Endothelial cell of umbilical vein (primary cell): Measurements from ENCODE around the gene INPP4B. TPM values are rescaled to one million over a fixed set of nuclear protein-coding genes. Genes with fewer than 3 reads are reported as not detected.
A peak's percentile ranks its signal among the peaks of the same experiment; 100 is the strongest.

Experiments
- BruUV-seq: library from RNA; stranded (reverse); fragments of 400-500 nt; replicated peaks from 2 replicates; lab custom pipeline; 2021; lab: Mats Ljungman, UMichigan
- CTCF ChIA-PET: fragments of 300-600, 350-600 bp; sonication (Branson Sonifier 250); formaldehyde crosslinking; loops from one replicate; lab custom pipeline; 2021; ENCODE audit warnings: antibody characterized with exemption, inconsistent platforms; lab: Charles Lee
- POLR2A ChIA-PET: fragments of 300-600, 350-600 bp; sonication (Branson Sonifier 250); formaldehyde crosslinking; loops from one replicate; lab custom pipeline; 2021; ENCODE audit warnings: antibody characterized with exemption, inconsistent platforms; lab: Charles Lee
- DNase-seq: peaks from one replicate; pipeline ENCODE4 v3.0.0-alpha.2; 2011; ENCODE audit warnings: low read depth, low spot score
- FAIRE-seq: peaks from 2 replicates; lab custom pipeline; 2011; peaks lifted over from hg19 to GRCh38; lab: Jason Lieb, UNC
- H2AFZ ChIP-seq: 2 replicates; pipeline ENCODE4 v1.6.0; 2012; ENCODE audit warnings: low read depth, low read length, control low read depth, inconsistent platforms
- H3K27ac ChIP-seq: 2 replicates; pipeline ENCODE4 v1.5.1; 2011; ENCODE audit warnings: low read depth, mild to moderate bottlenecking, control low read depth, low read length, moderate library complexity; ENCODE audit not compliant: insufficient read depth
- H3K27me3 ChIP-seq, 2 experiments: 2 replicates each; pipeline versions ENCODE4 v1.6.0 to v1.6.1; 2011; ENCODE audit warnings: low read length in 2 of 2, mixed read lengths in 1 of 2; ENCODE audit not compliant: control insufficient read depth in 2 of 2, insufficient read depth in 2 of 2
- H3K36me3 ChIP-seq, 2 experiments: 2 replicates in 1 of 2; 3 replicates in 1 of 2; pipeline ENCODE4 v1.5.1; 2011; ENCODE audit warnings: low read length in 2 of 2, mild to moderate bottlenecking in 1 of 2, moderate library complexity in 1 of 2; ENCODE audit not compliant: control insufficient read depth in 2 of 2, insufficient read depth in 2 of 2; ENCODE audit errors: extremely low read depth in 1 of 2
- H3K4me1 ChIP-seq: 3 replicates; pipeline ENCODE4 v1.5.1; 2011; ENCODE audit warnings: mild to moderate bottlenecking, low read length; ENCODE audit not compliant: control insufficient read depth, insufficient read depth; ENCODE audit errors: extremely low read depth
- H3K4me2 ChIP-seq: 2 replicates; pipeline ENCODE4 v1.6.1; 2011; ENCODE audit warnings: low read length, control low read depth, mixed read lengths; ENCODE audit not compliant: insufficient read depth
- H3K4me3 ChIP-seq, 3 experiments: fragments of 200-600 bp in 1 of 3; sonication (generic), shearing (Covaris generic) in 1 of 3; replicated peaks in 1 of 3; 2 replicates each; pipeline ENCODE4 v1.5.1; 2011 to 2016; ENCODE audit warnings: control low read depth in 3 of 3, low read length in 3 of 3, mild to moderate bottlenecking in 2 of 3, inconsistent platforms in 1 of 3, low read depth in 1 of 3, moderate library complexity in 1 of 3; ENCODE audit not compliant: insufficient read depth in 1 of 3
- H3K79me2 ChIP-seq: 2 replicates; pipeline ENCODE4 v1.6.0; 2012; ENCODE audit warnings: low read length, inconsistent platforms; ENCODE audit not compliant: control insufficient read depth, insufficient read depth
- H3K9ac ChIP-seq: replicated peaks from 2 replicates; pipeline ENCODE3; 2011; ENCODE audit warnings: low read length, control low read depth; ENCODE audit not compliant: insufficient read depth; ENCODE audit errors: extremely low read depth
- H3K9me1 ChIP-seq: replicated peaks from 3 replicates; pipeline ENCODE4 v1.6.0; 2011; ENCODE audit warnings: mild to moderate bottlenecking, low read length; ENCODE audit not compliant: control insufficient read depth, insufficient read depth; ENCODE audit errors: extremely low read depth
- H3K9me3 ChIP-seq: replicated peaks from 2 replicates; pipeline ENCODE4 v1.5.1; 2012; ENCODE audit warnings: low read length, inconsistent platforms; ENCODE audit not compliant: control insufficient read depth, insufficient read depth
- H4K20me1 ChIP-seq: replicated peaks from 2 replicates; pipeline ENCODE3; 2011; ENCODE audit warnings: mild to moderate bottlenecking, low read length; ENCODE audit not compliant: control insufficient read depth, insufficient read depth; ENCODE audit errors: extremely low read depth
- EZH2 ChIP-seq: IDR thresholded peaks from 2 replicates; pipeline ENCODE4 v1.6.1; 2012; ENCODE audit warnings: borderline replicate concordance, low read depth, mild to moderate bottlenecking, moderate library complexity, low read length, inconsistent platforms; ENCODE audit not compliant: severe bottlenecking
- FOS ChIP-seq: IDR thresholded peaks from 2 replicates; pipeline ENCODE4 v1.6.1; 2011; ENCODE audit warnings: mild to moderate bottlenecking, low read length, moderate library complexity, borderline replicate concordance; ENCODE audit not compliant: insufficient read depth
- GATA2 ChIP-seq: IDR thresholded peaks from 2 replicates; pipeline ENCODE4 v1.7.0; 2011; ENCODE audit warnings: low read depth, mild to moderate bottlenecking, moderate library complexity, mixed read lengths, low read length; ENCODE audit not compliant: insufficient read length, insufficient read depth
- JUN ChIP-seq: IDR thresholded peaks from 2 replicates; pipeline ENCODE4 v1.6.1; 2011; ENCODE audit warnings: borderline replicate concordance, low read depth; ENCODE audit not compliant: insufficient read length, insufficient read depth
- MAX ChIP-seq: IDR thresholded peaks from 2 replicates; pipeline ENCODE4 v1.6.1; 2011; ENCODE audit not compliant: insufficient read depth, insufficient read length
- MYC ChIP-seq: IDR thresholded peaks from one replicate; pipeline ENCODE4 v1.6.1; 2011; ENCODE audit warnings: mild to moderate bottlenecking, low read depth, low read length
- POLR2AphosphoS5 ChIP-seq: IDR thresholded peaks from 2 replicates; pipeline ENCODE4 v1.6.1; 2012; ENCODE audit warnings: low read depth, mild to moderate bottlenecking, control low read depth, low read length, moderate library complexity; ENCODE audit not compliant: insufficient read depth
- dilution Hi-C: fragments of 300-500 bp; cut with MboI; formaldehyde crosslinking; loops from one replicate; pipeline ENCODE4 v1.15.0; 2019; ENCODE audit warnings: low sequenced_read_pairs; ENCODE audit not compliant: extremely low pct_ligation_motif_present
- intact Hi-C: fragments of 100-400 bp; cut with micrococcal nuclease; formaldehyde crosslinking; loops from one replicate; pipeline ENCODE4 v1.10.0; 2022
- polyA plus RNA-seq, 4 experiments: library from polyadenylated mRNA; depleted of rRNA in 3 of 4; stranded (reverse) in 3 of 4; unstranded in 1 of 4; fragments of >200 nt; gene quantifications; 2 replicates each; pipeline versions ENCODE4 v1.2.1 to v1.2.3, GENCODE V29; 2011 to 2012; ENCODE audit warnings: missing spikeins in 1 of 4
- total RNA-seq: library from RNA; stranded (reverse); gene quantifications from 2 replicates; pipeline ENCODE4 v1.2.3, GENCODE V29; 2021

Gene INPP4B
- total and polyA plus RNA-seq, 2 donors (not counting 3 experiments of a cell fraction or from before 2014, with no cell fraction given), result 0.41 to 3.1 TPM

GRCh38 chr4:142463206-142463605 is 382.9 kb downstream of the INPP4B start:
- H3K27ac ChIP-seq, result no peak overlapping the region
- H3K9me3 ChIP-seq, result no peaks in the 10 kb centered on the region
- no peak overlapping the region for H3K4me2 ChIP-seq
- DNase-seq (no peak), FAIRE-seq (no peak)
- intact Hi-C loops (no loop called here), dilution Hi-C loops (no loop called here)
- no peaks in the 10 kb centered on the region for H3K9me1 ChIP-seq
- H3K79me2 ChIP-seq, result no peaks in the 10 kb centered on the region
- H3K36me3 ChIP-seq, result no peaks in the 10 kb centered on the region
- TF ChIP-seq GATA2, result no peak
- TF ChIP-seq MYC, result no peak
- no peak for TF ChIP-seq POLR2AphosphoS5
- no peak for TF ChIP-seq EZH2
- no peak for TF ChIP-seq MAX
- TF ChIP-seq JUN, result no peak
- ChIA-PET POLR2A (no interaction called here), CTCF (no interaction called here)
- no peak overlapping the region for H3K4me3 ChIP-seq
- no TSS peak for BruUV-seq
- H4K20me1 ChIP-seq, result no peaks in the 10 kb centered on the region
- no peak overlapping the region for H3K9ac ChIP-seq
- no peaks in the 10 kb centered on the region for H3K4me1 ChIP-seq
- no peaks in the 10 kb centered on the region for H3K27me3 ChIP-seq
- no peak overlapping the region for H2AFZ ChIP-seq

GRCh38 chr4:142452161-142452855 is 393.8 kb downstream of the INPP4B start:
- POLR2A ChIA-PET, result no interaction called here
- CTCF ChIA-PET, result no interaction called here
- peak; percentile 41 for TF ChIP-seq FOS
- no peak for TF ChIP-seq EZH2
- Histone ChIP-seq H3K9ac (no peak overlapping the region), H3K4me3 (no peak overlapping the region), H3K9me3 (no peaks in the 10 kb centered on the region), H3K4me2 (no peak overlapping the region), H3K36me3 (no peaks in the 10 kb centered on the region), H3K9me1 (no peaks in the 10 kb centered on the region), H3K27me3 (no peaks in the 10 kb centered on the region), H3K4me1 (no peaks in the 10 kb centered on the region), H4K20me1 (no peaks in the 10 kb centered on the region), H3K79me2 (no peaks in the 10 kb centered on the region), H3K27ac (no peak overlapping the region), H2AFZ (no peak overlapping the region)
- intact Hi-C loops (no loop called here), dilution Hi-C loops (no loop called here)
- FAIRE-seq (no peak), DNase-seq (no peak)
- BruUV-seq, result no TSS peak
